ENCODE results near the gene WDR1. TPM values are rescaled to one million over a fixed set of nuclear protein-coding genes. Genes with fewer than 3 reads are reported as not detected.

Gene WDR1
- total RNA-seq, 3 donors from 2014 or later (not counting 1 experiment from before 2014, with no cell fraction given), result 411 to 477 (median 468) TPM

- DNase-seq (no peak), ATAC-seq (no peak)
- no peak for TF ChIP-seq CTCF (IDR thresholded peaks at IDR 0.05)
- 88% methylated on average over 12 of the region's 12 CpGs for WGBS (ENCODE audit: insufficient coverage)
- H3K27me3 Mint-ChIP-seq (ENCODE audit: low read depth in 2 of 2), result no peaks in the 10 kb centered on the region
- peaks cover 10% of the 10 kb centered on the region for H3K36me3 Mint-ChIP-seq
- peak overlapping the region; percentile 35 for H3K4me3 Mint-ChIP-seq
- no peaks in the 10 kb centered on the region for H3K9me3 Mint-ChIP-seq
- intact Hi-C loops (cut with micrococcal nuclease), result no loop called here
- Histone ChIP-seq H3K27ac (ENCODE audit: low read length) (no peak overlapping the region), H3K4me1 (ENCODE audit: control insufficient read depth, insufficient read depth, low read length) (peaks cover 80% of the 10 kb centered on the region), H3K36me3 (ENCODE audit: control insufficient read depth, insufficient read depth, low read length) (peaks cover 57% of the 10 kb centered on the region), H3K4me3 (ENCODE audit: low read length) (no peak overlapping the region), H3K27me3 (ENCODE audit: control insufficient read depth, insufficient read depth, low read length) (no peaks in the 10 kb centered on the region), H3K9me3 (ENCODE audit: control insufficient read depth, insufficient read depth, low read length) (no peaks in the 10 kb centered on the region)
- peaks cover 82 to 93% of the 10 kb centered on the region in 2 donors for H3K4me1 Mint-ChIP-seq
- H3K27ac Mint-ChIP-seq, result peak overlapping the region; percentile 98 to 99
These were observed 3.1 kb downstream of the WDR1 start for GRCh38 chr4:10113362-10114047.

GRCh38 chr4:10112658-10113284 lies 3.8 kb downstream of the WDR1 start:
- H3K27ac ChIP-seq (ENCODE audit: low read length), result no peak overlapping the region
- peaks cover 88 to 93% of the 10 kb centered on the region in 2 donors for H3K4me1 Mint-ChIP-seq
- intact Hi-C loops (cut with micrococcal nuclease), result no loop called here
- H3K36me3 ChIP-seq (ENCODE audit: control insufficient read depth, insufficient read depth, low read length), result peaks cover 62% of the 10 kb centered on the region
- TF ChIP-seq CTCF (IDR thresholded peaks at IDR 0.05), result no peak
- no peak overlapping the region for H3K4me3 ChIP-seq (ENCODE audit: low read length)
- H3K27me3 Mint-ChIP-seq (ENCODE audit: low read depth in 2 of 2), result no peaks in the 10 kb centered on the region
- H3K4me1 ChIP-seq (ENCODE audit: control insufficient read depth, insufficient read depth, low read length), result peaks cover 80% of the 10 kb centered on the region
- peak overlapping the region; percentile 35 for H3K4me3 Mint-ChIP-seq
- H3K27me3 ChIP-seq (ENCODE audit: control insufficient read depth, insufficient read depth, low read length), result no peaks in the 10 kb centered on the region
- peaks cover 10% of the 10 kb centered on the region for H3K36me3 Mint-ChIP-seq
- DNase-seq, result no peak
- no peak for ATAC-seq
- 94% methylated on average over 16 of the region's 16 CpGs for WGBS (ENCODE audit: insufficient coverage)
- no peaks in the 10 kb centered on the region for H3K9me3 Mint-ChIP-seq
- peak overlapping the region; percentile 98 to 99 for H3K27ac Mint-ChIP-seq
- no peaks in the 10 kb centered on the region for H3K9me3 ChIP-seq (ENCODE audit: control insufficient read depth, insufficient read depth, low read length)

GRCh38 chr4:10111067-10111801 lies 5.4 kb downstream of the WDR1 start:
- 84% methylated on average over 13 of the region's 13 CpGs for WGBS (ENCODE audit: insufficient coverage)
- intact Hi-C loops (cut with micrococcal nuclease), result no loop called here
- no peaks in the 10 kb centered on the region for H3K9me3 Mint-ChIP-seq
- H3K27ac ChIP-seq (ENCODE audit: low read length), result no peak overlapping the region
- H3K27ac Mint-ChIP-seq, result peak overlapping the region; percentile 98 to 99
- peaks cover 90 to 98% of the 10 kb centered on the region in 2 donors for H3K4me1 Mint-ChIP-seq
- no peak for ATAC-seq
- H3K27me3 Mint-ChIP-seq (ENCODE audit: low read depth in 2 of 2), result no peaks in the 10 kb centered on the region
- H3K27me3 ChIP-seq (ENCODE audit: control insufficient read depth, insufficient read depth, low read length), result no peaks in the 10 kb centered on the region
- no peak for DNase-seq
- no peaks in the 10 kb centered on the region for H3K9me3 ChIP-seq (ENCODE audit: control insufficient read depth, insufficient read depth, low read length)
- no peak for TF ChIP-seq CTCF (IDR thresholded peaks at IDR 0.05)
- peaks cover 73% of the 10 kb centered on the region for H3K36me3 ChIP-seq (ENCODE audit: control insufficient read depth, insufficient read depth, low read length)
- peak overlapping the region; percentile 17 for H3K4me3 Mint-ChIP-seq
- H3K4me1 ChIP-seq (ENCODE audit: control insufficient read depth, insufficient read depth, low read length), result peaks cover 87% of the 10 kb centered on the region
- H3K4me3 ChIP-seq (ENCODE audit: low read length), result no peak overlapping the region
- peaks cover 10% of the 10 kb centered on the region for H3K36me3 Mint-ChIP-seq

All from natural killer cell (primary cell).